GM13976 (cell line): ENCODE measurements around the gene MAP4K2.

Experiments used
- DNase-seq: peaks from one replicate; pipeline ENCODE4 v3.0.0; 2012; ENCODE audit warnings: low spot score
- in situ Hi-C: fragments of 300-500 bp; cut with MboI; formaldehyde crosslinking; loops from one replicate; pipeline ENCODE4 v1.12.0; 2022; ENCODE audit warnings: low sequenced_read_pairs, mixed read lengths, inconsistent platforms; ENCODE audit not compliant: unreplicated experiment
- TF ChIP-seq, protein P1 (sequence below): IDR thresholded peaks from 2 replicates; pipeline ENCODE4 v1.5.1; 2012; ENCODE audit warnings: borderline replicate concordance, mild to moderate bottlenecking; ENCODE audit not compliant: insufficient read depth; ENCODE audit errors: extremely low read depth, missing control alignments, control extremely low read depth

MAP4K2 gene

GRCh38 chr11:64794526-64794925 lies 8.5 kb downstream of the MAP4K2 start:
- TF ChIP-seq, protein P1, sequence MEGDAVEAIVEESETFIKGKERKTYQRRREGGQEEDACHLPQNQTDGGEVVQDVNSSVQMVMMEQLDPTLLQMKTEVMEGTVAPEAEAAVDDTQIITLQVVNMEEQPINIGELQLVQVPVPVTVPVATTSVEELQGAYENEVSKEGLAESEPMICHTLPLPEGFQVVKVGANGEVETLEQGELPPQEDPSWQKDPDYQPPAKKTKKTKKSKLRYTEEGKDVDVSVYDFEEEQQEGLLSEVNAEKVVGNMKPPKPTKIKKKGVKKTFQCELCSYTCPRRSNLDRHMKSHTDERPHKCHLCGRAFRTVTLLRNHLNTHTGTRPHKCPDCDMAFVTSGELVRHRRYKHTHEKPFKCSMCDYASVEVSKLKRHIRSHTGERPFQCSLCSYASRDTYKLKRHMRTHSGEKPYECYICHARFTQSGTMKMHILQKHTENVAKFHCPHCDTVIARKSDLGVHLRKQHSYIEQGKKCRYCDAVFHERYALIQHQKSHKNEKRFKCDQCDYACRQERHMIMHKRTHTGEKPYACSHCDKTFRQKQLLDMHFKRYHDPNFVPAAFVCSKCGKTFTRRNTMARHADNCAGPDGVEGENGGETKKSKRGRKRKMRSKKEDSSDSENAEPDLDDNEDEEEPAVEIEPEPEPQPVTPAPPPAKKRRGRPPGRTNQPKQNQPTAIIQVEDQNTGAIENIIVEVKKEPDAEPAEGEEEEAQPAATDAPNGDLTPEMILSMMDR, result no peak
- in situ Hi-C loops, result no loop called here
- DNase-seq, result no peak

- TF ChIP-seq, protein P1, result no peak
- DNase-seq, result peak; percentile 12
- in situ Hi-C loops, result no loop called here
Observed at GRCh38 chr11:64793271-64794160, 9.5 kb downstream of the MAP4K2 start.

DNA sequence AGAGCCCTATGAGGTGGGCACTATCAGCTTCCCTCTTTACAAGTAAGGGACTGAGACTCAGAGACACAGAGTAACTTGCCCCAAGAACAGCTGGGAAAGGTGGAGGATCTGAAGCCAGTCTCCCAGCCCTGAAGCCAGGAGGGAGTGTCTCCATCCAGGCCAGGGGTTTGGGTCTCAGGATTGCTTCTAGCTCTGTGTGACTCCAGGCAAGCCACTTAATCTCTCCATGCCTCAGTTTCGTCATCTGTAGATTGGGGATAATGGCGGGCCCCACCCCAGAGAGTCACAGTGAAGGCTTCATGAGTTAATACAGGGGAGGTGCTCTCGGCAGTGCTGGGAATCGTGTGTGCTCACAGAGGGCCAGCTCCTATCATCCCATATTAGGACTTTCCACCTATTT lies 10.5 kb downstream of the MAP4K2 start:
- in situ Hi-C loops, result no loop called here
- no peak for DNase-seq
- TF ChIP-seq, protein P1, result no peak

DNA sequence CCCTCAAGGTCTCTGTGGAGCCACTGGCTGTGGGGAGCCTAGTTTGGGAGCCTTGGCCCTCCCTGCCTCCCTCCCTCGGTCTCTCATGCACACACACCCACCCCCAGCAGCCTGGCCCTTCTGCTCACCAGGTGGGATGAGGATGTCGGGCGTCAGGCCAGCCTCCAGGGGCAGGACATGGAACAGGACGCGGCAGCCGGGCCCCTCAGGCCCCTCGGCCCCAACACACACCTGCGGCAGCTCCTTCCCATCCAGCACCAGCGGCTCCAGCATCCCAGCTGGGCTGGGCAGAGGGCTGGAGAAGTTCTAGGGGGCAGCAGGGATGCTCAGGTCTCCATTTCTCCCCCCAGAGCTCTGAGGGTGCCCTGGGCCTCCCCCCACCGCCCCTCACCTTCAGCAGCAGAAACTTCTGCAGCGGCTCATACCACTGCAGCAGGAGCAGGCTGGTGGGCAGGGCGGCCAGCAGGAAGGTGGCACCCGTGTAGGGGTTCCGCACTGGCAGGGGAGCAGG lies 11.2 kb downstream of the MAP4K2 start:
- peak; percentile 12 for DNase-seq

DNA sequence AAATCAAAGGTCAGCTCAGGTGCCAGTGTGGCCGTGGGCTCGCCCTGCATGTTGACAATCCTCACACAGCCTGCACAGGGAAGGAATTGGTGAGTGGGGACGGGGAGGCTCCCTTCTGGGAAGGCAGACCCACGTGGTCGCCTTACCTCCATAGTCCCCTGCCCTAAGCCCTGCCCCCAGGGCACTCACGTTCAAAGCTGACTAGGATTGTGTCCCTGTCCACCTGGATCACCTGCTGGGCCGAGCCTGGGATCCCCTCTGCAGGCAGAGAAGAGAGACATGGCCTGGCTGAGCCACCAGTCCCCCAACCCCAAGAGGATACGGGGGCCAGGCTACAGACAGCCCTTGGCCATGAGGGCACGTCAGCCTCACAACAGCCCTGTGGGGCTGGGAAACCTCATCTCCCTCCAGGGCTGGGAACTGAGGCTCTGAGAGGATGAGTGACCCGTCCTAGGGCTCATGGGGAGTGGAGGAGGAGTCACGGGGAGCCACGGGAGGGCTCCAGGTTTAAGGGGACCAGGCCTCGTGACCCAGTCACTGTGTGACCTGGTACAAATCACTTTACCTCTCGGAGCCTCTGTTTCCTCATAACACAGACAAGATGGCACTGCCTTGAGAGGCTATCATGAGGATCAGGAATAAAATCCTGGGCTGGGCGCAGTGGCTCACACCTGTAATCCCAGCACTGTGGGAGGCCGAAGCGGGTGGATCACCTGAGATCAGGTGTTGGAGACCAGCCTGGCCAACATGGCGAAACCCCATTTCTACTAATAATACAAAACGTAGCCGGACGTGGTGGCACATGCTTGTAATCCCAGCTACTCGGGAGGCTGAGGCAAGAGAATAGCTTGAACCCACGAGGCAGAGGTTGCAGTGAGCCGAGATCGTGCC lies 12.6 kb downstream of the MAP4K2 start:
- in situ Hi-C loops, result no loop called here
- DNase-seq, result peak; percentile 9
- TF ChIP-seq, protein P1, result no peak

More for the DNA sequence above, 11.2 kb downstream of the MAP4K2 start:
- in situ Hi-C loops, result no loop called here
- TF ChIP-seq, protein P1, result no peak
